HT-29 (cell line): ENCODE measurements around the gene PKN2. TPM values are rescaled to one million over a fixed set of nuclear protein-coding genes. Genes with fewer than 3 reads are reported as not detected.
"Not testable (repeated sequence)": the region's sequence is repeated elsewhere in the genome, so short reads cannot be mapped to it uniquely, and the experiment has no call there.

Experiments used
- DNase-seq: peaks from one replicate; pipeline ENCODE4 v3.0.0-alpha.2; 2015; ENCODE audit warnings: low spot score
- total RNA-seq: library from RNA; depleted of rRNA; stranded (reverse); fragments of >200 nt; shearing (Covaris generic); gene quantifications from 2 replicates; pipeline ENCODE4 v1.2.3, GENCODE V29; 2014

Gene PKN2
- total RNA-seq, 1 experiment from 2014 or later: 14.9 TPM

DNA sequence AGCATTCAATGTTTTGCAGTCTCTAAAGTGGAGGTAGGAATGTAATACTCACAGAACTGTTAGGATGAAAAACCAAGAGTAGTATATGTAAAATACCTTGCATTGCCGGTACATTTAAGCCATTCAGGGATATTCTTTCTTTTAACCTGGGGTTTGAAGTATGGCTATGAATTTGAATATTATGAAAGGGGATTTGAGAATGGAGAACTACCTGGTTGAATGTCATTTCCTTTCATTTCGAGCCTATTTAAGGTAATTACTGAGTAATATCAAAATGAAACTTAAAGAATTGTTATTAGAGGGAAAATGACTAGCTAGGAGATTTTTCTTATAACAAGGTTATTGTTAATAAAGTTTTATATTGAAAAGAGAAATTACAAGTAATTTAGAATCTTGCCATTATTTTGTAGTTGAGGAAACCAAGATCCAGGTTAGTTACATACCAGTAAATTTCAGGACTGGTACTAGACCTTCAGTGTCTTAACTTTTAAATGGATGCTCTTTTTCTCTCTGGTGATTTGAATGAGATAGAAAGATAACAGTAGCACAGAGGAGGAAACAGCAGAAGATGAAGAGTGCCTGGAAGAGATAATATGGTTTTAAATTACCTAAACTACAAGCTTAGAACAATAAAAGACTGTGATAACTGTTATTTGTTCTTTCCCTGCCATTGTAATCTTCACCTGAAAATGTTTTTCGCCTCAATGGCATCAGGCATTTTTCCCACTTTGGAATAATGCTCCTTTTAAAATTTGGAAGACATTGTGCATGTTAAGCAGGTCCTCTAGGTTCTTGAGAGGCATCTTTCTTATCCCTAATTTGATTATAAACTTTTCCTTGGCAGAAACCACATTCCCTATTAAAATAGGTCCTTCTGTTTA, 103.2 kb downstream of the PKN2 start:
- no peak for DNase-seq

DNA sequence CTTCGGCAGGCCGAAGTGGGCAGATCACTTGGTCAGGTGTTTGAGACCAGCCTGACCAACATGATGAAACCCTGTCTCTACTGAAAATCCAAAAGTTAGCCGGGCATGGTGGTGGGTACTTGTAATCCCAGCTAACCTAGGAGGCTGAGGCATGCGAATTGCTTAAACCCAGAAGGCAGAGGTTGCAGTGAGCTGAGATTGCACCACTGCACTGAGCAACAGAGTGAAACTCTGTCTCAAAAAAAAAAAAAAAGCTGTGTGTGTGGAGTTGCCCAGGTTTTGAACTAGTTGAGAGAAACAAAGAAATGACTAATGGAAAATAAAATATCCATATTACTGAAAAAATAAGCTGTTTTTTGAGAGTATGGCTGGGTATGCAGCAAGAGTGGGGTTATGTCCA, 107.1 kb downstream of the PKN2 start:
- no peak for DNase-seq

DNA sequence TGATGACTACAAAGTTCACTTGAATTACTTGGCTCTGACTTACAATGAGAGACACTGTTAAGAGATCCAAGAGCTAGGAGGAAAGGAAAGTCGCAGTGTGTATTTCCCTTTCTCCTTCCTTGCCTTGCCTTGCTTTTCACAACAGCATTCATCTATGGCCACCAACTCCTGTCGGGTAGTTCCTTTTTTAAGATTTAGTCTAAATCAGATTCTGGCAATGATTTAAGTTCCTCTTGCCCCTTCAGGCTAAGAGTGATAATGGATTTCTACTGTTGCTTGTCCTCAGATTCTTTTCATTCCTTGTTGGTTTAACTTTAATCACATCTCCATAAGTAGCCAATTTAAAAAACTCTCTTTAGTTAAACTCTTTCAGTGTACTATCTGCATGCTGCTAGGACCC, 115.4 kb downstream of the PKN2 start:
- DNase-seq: no peak

DNA sequence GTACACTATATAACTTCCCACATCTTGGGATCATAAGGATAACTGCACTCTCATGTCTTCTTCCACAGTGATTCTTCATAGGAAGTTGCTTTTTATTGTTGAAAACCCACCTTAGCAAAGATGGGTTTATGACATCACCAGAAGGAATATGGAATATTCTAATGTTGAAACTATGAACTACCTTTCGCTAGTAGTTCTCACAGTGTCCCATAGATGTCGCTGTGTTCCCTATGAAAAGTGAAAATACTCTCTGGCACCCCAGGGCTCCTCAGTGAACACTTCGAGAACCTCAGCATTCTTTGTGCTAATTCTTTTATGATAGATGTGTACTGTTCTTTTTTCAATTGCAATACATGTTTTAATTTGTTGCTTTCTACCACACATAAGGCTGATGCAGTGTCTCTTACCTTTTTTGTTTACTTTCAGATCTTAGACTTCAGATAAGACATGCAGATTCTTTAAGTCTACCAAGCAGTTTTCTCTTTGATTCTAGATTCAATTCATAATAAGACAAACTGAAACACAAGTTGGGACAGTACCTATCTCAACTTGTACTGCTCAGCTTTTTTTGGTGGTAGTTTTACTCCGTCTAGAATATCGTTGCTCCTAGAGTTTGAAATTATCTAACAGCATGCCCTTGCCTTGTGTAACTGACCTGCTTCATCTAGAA, 116.4 kb downstream of the PKN2 start:
- DNase-seq: peak; percentile 39

DNA sequence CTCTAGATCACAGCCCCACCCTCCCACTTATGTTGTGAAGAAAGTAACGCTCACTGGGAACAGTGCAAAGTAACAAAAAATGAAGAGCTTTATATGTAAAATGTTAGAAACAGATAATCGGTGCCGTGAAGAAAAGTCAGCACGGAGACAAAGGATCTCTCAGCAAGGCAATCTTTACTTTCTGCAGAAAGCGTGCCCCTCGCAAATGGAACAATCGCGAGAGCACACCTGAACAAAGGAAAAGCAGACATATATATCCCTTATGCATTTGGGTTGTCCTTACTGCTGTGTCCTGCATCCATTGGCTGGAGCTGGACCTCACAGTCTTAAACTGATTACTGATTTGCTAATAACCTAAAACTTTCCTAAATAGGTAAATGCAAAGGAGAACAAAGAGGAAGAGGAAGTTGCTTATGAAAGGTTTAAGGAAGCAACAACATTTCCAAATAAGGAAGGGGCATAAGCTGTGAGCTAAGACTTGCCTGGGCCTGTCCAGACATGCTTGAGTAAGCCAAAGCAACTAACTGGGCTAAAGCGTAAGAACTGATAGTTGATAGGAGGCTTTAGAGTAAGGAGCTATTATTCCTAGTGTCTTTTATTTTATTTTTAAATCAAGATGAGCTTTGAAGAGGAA, 117.6 kb downstream of the PKN2 start:
- DNase-seq: no peak

DNA sequence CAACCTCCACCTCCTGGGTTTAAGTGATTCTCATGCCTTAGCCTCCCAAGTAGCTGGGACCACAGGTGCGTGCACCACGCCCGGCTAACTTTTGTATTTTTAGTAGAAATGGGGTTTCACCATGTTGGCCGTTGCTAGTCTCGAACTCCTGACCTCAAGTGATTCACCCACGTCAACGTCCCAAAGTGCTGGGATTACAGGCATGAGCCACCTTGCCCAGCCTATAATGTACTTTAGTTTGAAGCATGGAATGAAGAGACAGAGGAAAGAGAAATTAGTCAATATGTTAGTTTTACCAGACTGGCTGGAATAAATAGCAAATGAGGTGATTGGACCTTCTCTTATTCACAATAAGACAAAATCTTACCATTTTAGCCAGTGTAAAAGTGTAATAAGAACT, 118.3 kb downstream of the PKN2 start:
- no peak for DNase-seq

DNA sequence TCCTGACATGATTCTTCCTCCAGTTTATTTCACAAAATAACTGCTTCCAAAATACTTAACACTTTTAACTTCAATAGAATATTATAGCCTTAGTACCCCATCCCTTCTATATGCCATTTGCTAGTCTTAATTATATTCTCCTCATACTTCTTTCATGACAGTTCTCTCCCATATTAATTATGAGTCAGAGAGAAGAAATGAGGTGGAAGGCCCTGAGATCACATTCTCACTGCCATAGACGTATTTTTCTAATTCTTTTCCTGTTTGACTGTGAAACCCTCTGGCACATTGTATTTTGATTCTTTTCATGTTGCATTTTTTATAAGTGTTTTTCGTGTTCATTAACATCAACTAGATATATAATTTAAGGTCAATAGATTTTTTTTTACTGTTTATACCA, 118.9 kb downstream of the PKN2 start:
- no peak for DNase-seq

DNA sequence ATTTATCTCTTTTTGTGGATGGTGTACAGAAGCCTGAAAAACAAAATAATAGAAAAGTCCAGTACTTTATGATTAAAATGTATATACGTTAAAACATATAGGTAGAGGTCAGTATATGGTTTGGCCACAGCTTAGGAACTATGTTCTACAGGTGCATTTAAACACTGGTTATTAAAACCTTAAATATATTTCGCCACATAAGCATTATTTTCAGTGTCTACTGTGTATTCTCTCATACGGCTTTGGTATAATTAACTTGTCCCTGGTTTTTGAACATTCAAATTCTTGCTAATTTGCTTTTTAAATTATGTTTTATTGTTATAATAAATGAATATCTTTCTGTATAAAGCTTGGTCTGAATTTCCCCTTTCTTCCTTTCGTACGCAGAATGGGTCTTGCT, 119.4 kb downstream of the PKN2 start:
- DNase-seq: no peak

DNA sequence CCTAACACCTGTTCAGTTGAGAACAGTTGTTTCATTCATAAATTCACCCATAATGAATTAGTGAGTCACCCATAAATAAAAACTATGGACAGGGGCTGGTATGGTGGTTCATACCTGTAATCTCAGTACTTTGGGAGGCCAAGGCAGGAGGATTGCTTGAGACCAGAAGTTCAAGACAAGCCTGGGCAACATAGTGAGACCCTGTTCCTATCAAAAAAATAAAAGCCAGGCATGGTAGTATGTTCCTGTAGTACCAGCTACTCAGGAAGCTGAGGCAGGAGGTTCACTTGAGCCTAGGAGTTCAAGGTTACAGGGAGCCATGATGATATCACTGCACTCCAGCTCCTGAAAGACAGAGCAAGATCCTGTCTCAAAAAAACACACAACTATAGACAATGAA, 128.3 kb downstream of the PKN2 start:
- DNase-seq: no peak

DNA sequence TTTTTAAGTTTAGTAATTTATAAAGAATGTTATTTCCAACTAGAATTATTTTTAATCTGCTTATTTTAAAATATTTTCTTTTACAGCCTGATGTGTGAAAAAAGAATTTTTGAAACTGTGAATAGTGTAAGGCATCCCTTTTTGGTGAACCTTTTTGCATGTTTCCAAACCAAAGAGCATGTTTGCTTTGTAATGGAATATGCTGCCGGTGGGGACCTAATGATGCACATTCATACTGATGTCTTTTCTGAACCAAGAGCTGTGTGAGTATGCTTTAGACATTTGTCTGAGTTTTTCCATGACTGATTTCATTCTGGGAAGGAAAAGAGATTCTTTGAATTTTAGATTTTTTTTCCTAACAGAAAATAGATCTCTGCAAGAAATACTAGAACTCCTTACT, 129.4 kb downstream of the PKN2 start:
- DNase-seq: no peak

DNA sequence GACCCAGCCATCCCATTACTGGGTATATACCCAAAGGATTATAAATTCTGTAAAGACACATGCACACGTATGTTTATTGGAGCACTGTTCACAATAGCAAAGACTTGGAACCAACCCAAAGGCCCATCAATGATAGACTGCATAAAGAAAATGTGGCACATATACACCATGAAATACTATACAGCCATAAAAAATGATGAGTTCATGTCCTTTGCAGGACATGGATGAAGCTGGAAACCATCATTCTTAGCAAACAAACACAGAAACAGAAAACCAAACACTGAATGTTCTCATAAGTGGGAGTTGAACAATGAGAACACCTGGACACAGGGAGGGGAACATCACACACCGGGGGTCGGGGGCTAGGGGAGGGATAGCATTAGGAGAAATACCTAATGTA, 135.6 kb downstream of the PKN2 start:
- not testable (repeated sequence) for DNase-seq

DNA sequence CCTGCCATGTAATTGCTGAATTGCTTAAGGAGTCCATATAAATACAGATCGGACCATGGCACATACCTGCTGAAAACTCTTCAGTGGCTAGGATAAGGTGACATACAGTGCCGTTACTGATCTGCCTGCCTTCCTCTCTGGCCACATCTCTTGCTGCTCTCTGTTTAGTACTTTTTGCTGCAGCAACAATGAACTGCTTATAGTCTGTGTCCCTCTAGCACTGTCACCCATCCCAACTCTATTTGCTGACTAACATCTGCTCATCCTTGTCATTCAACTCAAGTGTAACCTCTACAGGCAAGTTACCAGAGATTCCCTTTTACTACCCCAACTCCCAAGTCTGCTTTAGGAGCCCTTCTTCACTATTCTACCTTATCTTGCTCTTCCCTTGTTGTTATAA, 141.6 kb downstream of the PKN2 start:
- no peak for DNase-seq

DNA sequence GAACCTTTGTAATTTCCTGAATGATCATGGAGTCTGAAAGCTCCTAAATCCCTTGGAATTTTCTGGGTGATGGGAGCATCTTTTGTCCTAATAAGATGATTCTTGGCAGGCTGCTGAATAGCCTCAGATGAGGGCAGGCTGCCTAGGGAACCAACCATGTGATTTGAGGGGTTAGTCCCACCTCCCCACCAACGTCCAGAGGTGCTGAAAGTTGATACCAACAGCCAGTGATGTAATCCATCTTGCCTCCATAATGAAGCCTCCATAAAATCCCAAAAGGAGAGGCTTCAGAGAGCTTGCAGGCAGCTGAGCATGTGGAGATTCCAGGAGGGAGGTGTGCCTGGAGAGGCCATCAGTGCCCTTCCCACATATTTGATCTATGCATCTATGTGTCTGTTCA, 163.6 kb downstream of the PKN2 start:
- DNase-seq: no peak

DNA sequence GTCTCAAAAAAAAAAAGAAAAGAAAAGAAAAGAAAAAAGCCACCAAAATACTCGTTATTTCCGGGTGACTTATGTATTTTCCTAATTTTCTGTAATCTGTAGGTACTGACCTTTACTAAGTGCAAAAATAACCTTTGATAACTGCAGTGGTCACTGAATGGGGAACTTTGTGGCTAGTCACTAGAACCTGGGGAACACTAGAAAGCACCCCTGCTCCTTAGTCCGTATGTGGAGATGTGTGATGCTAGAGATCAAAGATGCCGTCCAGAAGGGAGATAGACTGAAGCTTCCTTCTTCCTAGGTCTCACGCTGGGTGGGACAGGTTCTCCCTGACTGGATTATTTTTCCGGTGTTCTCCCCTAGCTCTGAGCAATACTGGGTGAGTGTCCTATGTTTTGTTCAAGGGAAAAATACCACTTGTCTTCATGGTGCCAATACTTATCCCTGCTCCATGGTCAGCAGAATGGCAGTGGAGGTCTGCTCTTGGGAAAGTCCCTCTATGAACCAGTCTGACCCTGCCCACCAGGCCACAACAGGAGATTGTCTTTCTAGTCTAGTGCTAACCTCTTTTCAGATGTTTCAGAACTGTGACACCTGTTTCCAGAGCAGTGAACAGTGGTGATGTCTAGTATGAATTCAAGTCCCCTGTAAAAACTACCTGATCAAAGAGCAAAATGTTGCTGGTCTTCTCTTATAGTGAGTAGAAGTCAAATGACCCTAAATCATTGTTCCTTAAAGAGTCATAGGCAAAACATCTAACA, 167.4 kb downstream of the PKN2 start:
- DNase-seq: no peak

DNA sequence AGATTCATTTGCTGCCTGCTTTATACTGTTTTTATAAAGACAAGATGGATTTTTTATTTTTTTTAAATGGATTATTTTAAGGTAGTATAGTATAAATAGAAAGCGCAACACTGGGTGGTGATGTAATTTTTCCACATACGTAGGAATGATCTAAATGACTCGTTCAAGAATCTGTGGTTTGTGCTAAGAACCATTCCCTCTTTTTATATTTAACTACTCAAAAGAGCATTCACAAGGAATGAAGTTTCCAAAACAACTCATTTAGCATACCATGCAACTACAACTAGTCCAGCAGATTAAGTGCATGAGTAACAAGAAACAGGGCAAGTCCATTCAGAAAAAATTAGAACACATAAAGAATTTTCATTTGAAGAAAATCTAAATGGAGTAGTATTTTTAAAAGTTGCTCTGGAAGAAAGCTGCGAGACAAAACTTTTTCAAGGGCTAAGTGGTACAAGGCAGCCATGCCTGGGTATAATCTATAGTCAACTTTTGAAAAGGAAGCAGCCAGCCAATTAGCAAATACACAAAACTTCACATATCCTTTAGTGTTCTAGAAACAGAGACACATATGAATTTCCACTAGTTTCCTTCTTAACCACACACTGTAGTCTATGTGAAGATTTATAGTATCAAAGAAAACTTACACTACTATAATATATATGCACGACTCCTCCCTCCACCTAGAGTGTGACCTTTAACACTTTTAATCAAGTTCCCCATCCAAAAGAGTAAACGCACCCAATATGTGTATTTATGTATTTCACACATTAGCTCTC, 183.9 kb downstream of the PKN2 start:
- DNase-seq: no peak

DNA sequence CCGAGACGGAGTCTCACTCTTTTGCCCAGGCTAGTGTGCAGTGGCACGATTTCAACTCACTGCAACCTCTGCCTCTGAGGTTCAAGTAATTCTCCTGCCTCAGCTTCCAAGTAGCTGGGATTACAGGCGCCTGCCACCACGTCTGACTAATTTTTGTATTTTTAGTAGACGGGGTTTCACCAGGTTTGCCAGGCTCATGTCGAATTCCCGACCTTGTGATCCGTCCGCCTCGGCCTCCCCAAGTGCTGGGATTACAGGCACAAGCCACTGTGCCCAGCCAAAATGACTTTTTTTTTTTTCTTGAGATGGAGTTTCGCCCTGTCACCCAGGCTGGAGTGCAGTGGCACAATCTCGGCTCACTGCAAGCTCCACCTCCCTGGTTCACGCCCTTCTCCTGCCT, 185.6 kb downstream of the PKN2 start:
- DNase-seq: not testable (repeated sequence)

DNA sequence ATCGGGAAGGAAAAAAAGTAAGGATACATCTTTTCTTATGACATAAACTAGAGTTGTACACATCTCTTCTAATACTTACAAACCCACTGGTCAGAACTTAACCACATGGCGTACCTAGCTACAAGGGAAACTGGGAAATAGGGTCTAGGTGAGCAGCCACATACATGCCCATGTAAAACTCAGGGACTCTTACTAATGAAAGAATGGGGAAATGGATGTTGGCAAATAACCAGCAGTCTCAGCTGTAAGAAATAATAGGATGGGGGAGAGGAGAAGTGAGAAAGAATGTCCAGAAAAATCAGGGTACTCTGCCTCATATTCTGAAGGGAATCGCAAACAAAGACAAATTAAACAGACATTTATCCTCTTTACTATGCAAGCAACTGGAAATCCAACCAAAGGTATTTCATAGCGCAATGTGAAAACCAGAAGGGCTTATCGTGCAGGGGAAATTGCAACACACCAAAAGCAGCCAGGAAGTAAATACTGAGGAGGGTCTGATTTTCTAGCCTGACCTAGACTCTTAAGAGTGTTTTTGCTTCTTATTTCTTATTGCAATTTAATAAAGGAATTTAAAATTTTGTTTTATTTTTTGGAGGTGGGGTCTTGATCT, 189.8 kb downstream of the PKN2 start:
- DNase-seq: no peak

DNA sequence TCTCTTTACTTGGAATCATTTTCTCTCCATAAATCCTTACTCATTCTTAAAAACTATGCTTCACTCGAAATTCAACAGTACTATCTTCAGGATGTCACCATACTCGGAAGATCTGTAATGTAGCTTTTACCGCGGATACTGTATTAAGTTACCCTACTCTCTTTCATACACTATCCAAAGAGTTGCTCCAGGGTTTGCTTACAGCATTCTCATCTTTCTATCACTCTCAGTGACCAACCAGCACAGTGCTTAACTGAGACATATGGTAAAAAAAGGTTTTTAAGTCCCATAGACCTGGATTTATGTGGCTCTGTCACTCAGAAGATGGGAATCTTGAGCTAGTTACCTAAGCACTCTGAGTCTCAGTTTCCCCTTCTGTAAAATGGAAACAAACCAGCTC, 191.5 kb downstream of the PKN2 start:
- DNase-seq: no peak

DNA sequence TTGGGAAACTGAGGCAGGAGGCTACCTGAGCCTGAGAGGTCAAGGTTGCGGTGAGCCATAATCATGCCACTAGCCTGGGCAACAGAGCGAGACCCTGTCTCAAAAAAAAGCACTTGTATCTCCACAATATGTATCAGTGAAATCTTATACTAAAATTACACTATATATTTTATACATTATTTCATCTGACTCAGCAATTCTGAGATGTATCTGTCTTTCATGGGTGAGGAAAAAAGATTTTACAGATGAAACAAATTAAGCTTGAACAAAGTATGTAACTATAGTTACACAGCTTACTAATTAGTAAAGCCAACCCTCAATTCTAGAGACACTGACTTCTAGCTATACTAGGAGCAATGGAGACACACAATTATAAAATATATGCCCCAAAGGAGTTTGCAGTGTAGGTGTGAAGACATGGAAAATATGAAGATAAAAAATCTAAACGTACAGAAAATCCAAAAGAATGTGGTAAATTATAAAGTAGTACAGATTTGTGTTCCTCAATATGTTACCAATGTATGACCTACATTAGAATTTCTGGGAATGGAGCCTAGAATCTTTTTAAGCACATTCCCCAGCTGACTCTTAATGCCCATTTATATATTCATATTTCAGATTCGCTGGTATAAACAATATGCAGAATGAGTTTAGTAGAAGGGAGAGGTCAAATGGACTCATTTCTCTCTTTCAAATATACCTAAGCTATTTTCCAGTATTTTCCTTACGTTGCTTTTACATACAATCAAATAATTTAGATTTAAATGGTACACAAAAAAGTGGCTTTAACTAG, 192.7 kb downstream of the PKN2 start:
- DNase-seq: no peak

DNA sequence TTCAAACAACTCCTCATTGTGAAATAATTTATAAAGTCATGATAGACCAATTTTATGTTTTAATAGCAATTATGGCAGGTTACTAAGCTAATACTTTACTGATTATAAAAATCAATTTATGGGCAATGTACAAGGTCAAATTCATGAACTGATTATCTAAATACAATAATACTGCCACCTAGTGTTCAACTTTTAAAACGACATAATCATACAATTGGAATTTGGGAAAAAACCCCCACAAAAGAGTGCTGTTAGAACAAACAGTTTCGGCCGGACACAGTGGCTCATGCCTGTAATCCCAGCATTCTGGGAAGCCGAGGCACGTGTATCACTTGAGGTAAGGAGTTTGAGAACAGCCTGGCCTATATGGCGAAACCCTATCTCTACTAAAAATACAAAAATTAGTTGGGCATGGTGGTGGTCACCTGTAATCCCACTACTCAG, 193.3 kb downstream of the PKN2 start:
- DNase-seq: peak; percentile 49
